Stimulated activated naive CD8-positive, alpha-beta T cell treated with anti-CD3 and anti-CD28 coated beads, Interleukin-15, amount 100 ng/mL, for 72 hours (primary cell): ENCODE measurements around the gene IL1RN.

Experiments used
- ATAC-seq: fragments of 150-1000 bp; cut with Tn5 transposase; 2 replicates; pipeline ENCODE4 v1.10.0; 2021; ENCODE audit warnings: mild to moderate bottlenecking, moderate library complexity
- DNase-seq, 2 donors: peaks; one replicate each; pipeline ENCODE4 v3.0.0; 2021 to 2022
- H3K27ac Mint-ChIP-seq, 2 donors: one replicate each; pipeline ENCODE4 v1.8.0; 2022; ENCODE audit warnings: mild to moderate bottlenecking in 2 of 2, mixed read lengths in 2 of 2, moderate library complexity in 2 of 2
- H3K27me3 Mint-ChIP-seq: one replicate; pipeline ENCODE4 v1.8.0; 2022; ENCODE audit warnings: mixed read lengths
- H3K4me1 Mint-ChIP-seq: one replicate; pipeline ENCODE4 v1.8.0; 2022; ENCODE audit warnings: mild to moderate bottlenecking, mixed read lengths
- H3K4me3 Mint-ChIP-seq, 2 donors: one replicate each; pipeline ENCODE4 v1.8.0; 2022; ENCODE audit warnings: mild to moderate bottlenecking in 2 of 2, mixed read lengths in 2 of 2, moderate library complexity in 1 of 2
- H3K9me3 Mint-ChIP-seq, 2 donors: one replicate each; pipeline ENCODE4 v1.8.0; 2022; ENCODE audit warnings: mixed read lengths in 2 of 2

Gene IL1RN

DNA sequence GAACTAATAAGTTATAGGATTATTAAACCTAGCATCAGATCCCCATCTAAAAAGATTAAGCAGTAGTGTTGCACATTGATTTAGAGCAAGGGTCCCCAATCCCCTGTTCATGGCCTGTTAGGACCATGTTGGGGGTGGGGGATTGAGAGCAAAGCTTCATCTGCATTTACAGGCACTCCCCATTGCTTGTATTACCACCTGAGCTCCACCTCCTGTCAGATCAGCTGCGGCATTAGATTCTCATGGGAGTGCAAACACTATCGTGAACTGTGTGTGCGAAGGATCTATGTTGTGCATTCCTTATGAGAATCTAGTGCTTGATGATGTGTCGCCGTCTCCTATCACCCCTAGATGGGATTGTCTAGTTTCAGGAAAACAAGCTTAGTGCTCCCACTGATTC is 27.9 kb downstream of the IL1RN start:
- DNase-seq, result no peak

DNA sequence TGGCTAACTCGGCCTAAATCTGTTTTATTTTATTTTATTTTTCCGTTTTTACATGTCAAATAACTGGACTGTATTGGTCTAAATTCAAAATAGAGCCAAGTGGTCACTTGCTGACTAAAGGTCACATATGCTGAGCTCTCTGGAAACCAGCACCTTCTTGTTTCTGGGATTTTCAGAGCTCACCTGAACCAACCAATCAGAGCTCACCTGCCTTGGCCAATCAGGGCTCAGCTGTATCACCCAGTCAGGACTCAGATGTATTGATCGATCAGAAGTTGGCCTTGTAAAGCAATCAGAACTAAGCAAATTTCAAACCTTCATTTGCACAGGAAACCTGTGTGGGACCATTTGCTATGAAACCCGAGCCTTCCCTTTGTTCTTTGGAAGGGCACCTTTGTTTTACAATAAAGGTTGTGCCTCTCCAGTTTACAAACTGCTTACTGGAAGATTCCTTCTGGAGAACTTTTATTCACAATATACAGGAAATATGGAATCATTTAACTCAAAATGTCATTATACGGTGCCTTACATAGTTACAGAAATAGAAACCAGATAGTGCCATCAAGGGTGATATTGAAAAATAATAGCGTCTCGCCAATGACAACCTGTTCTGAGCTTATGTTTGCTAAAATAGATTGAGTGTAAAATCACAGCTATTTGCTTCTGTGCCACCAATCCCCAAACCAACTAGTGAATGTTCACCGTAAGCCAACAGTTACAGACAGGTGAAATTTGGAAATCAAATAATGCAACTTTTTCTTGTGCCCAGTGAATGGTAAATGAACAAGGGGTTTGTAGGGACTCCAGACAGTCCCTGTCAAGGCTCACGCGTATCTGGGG is 29.1 kb downstream of the IL1RN start:
- peak; percentile 45 for ATAC-seq
- Mint-ChIP-seq H3K27ac (peak overlapping the region in 1 of 2 donors; percentile 21), H3K9me3 (no peaks in the 10 kb centered on the region), H3K4me3 (peak overlapping the region; percentile 56 to 67), H3K27me3 (no peaks in the 10 kb centered on the region), H3K4me1 (peaks cover 28% of the 10 kb centered on the region)
- DNase-seq, result no peak

More for the DNA sequence above, 27.9 kb downstream of the IL1RN start:
- Mint-ChIP-seq H3K27ac (no peak overlapping the region), H3K9me3 (no peaks in the 10 kb centered on the region), H3K4me1 (peaks cover 28% of the 10 kb centered on the region), H3K27me3 (no peaks in the 10 kb centered on the region), H3K4me3 (no peak overlapping the region)
- no peak for ATAC-seq

DNA sequence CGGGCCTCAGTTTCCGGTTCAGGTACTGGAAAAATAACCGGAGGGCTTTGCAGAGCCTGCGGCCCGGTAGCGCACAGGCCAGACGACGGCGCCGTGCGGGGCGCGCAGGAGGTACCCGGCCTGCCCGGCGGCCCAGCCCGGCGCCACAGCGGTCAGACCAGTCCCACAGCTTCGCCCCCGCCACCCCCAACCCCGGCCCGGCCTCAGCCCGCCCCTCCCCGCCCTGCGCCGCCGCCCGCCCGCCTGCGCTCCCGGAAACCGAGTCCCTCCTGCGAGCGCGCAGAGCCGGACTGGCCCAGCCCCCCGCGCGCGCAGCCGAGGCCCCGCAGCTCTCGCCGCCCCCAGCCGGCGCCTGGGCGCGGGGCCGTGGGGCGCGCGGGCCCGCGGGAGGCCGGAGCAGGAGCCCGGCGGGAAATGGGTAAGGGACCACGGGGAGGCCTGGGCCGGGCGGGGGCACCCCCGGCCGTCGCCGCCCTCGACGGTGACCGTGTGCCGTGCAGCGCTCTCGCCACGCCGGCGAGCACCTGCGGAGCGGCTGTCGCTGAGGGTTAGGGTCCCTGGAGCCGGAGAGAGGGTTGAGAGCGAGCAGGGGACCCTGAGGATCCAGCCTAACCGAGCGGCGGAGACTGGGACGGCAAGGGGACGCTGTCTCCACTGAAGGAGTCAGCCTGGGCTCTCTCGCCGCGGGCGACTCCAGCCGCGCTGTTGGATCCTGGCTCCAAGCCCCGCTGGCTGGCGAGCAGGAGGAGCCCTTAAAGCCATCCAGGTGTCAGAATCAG is 29.9 kb downstream of the IL1RN start:
- no peaks in the 10 kb centered on the region for H3K9me3 Mint-ChIP-seq
- peak overlapping the region in 1 of 2 donors; percentile 90 for H3K27ac Mint-ChIP-seq
- H3K4me1 Mint-ChIP-seq, result peaks cover 28% of the 10 kb centered on the region
- H3K4me3 Mint-ChIP-seq, result peak overlapping the region; percentile 88 to 90
- ATAC-seq (peak; percentile 86), DNase-seq (peak; percentile 50 to 52)
- no peaks in the 10 kb centered on the region for H3K27me3 Mint-ChIP-seq

DNA sequence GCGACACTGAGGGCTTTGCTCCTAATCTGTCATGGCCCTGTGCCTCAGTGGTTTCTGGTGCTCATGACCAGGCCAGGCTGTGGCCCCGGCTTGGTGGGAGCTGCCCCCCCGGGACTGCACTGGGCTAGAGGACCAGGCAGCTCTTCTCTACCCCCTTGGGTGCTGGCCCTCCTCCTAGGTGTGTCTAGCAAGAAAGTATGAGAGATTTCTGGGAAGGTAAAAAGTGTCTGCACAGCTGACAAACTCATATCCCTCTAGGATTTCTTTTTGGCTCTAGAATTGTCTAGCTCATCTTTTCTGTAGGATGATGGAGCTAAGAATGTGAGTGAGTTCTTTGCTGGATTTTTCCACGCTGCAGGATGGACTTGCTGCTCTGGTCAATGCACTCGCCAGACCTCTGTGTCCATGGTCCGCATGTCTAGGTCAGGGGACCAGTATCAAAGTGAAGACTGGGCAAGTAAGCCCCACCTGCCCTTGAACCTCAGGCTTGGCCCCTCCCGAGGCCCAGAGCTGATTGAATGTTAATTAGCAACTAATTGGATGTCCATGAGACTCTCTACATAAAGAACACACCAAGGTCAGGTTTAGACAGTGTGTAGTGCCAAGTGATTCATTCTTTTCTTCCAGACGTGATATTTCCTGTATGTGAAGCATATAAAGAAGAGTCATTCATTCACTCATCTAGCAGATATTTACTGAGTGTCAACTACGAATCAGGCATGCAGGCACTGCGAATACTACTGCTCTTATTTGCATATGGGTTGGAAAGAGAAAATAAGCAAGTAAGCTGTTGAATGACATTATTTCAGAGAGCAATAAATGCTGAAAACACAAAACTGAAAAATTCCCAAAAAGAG is 30.7 kb downstream of the IL1RN start:
- DNase-seq, result no peak

DNA sequence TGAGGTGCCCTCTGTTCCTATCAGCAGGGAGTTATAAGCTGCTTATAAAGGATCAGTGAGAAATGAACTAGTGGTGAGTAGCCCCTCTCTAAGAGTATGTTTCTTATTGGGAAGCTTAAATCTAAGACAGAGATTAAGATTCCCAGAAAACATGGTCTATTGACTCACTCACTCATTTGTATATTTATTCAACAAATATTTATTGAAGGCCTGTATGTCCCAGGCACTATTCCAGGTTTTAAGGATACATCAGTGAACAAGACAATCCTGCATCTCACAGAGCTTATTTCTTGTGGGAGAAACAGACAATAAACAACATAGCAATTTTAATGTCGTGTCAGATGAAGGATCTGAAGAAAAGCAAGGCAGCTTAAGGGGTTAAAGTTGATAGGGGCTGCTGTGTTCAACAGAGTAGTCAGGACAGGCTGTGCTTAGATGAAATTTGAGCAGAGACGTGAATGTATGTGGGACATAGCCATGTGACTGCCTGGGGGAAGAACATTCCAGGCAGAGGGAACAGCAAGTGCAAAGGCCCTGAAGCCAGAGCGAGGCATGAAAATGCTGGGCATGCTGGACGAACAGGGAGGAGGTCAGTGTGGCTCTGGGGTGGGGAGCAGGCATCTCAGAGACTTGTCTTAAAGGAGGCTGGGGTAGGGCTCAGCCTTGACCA is 31.6 kb downstream of the IL1RN start:
- H3K4me3 Mint-ChIP-seq, result no peak overlapping the region

More for the DNA sequence above, 30.7 kb downstream of the IL1RN start:
- peak; percentile 57 for ATAC-seq
- Mint-ChIP-seq H3K27ac (peak overlapping the region; percentile 90), H3K9me3 (no peaks in the 10 kb centered on the region), H3K4me1 (peaks cover 28% of the 10 kb centered on the region), H3K27me3 (no peaks in the 10 kb centered on the region), H3K4me3 (peak overlapping the region; percentile 88 to 90)

DNA sequence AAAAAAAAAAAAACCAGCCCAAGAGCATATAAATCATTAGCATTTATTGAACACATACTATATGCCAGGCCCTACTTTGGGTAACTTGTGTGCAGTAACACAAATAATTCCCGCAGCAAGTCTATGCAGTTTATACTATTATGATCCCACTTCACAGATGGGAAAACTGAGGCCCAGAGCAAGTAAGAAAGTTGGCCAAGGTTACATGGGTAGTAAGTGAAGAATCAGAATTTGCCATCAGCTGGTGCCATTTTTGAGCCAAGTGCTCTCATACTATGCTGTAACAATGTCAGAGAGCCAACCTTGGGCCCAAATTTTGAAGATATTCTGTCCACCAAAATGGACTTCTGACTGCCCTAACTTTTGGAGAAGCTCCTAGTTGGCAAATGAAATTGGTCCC is 32.9 kb downstream of the IL1RN start:
- ATAC-seq (no peak), DNase-seq (no peak)
- no peaks in the 10 kb centered on the region for H3K9me3 Mint-ChIP-seq
- H3K4me3 Mint-ChIP-seq, result no peak overlapping the region
- H3K4me1 Mint-ChIP-seq, result peaks cover 41% of the 10 kb centered on the region
- no peak overlapping the region for H3K27ac Mint-ChIP-seq
- H3K27me3 Mint-ChIP-seq, result no peaks in the 10 kb centered on the region

More for the DNA sequence above, 31.6 kb downstream of the IL1RN start:
- Mint-ChIP-seq H3K9me3 (no peaks in the 10 kb centered on the region), H3K27me3 (no peaks in the 10 kb centered on the region), H3K4me1 (peaks cover 29% of the 10 kb centered on the region), H3K27ac (no peak overlapping the region)
- ATAC-seq, result no peak
- DNase-seq, result no peak

DNA sequence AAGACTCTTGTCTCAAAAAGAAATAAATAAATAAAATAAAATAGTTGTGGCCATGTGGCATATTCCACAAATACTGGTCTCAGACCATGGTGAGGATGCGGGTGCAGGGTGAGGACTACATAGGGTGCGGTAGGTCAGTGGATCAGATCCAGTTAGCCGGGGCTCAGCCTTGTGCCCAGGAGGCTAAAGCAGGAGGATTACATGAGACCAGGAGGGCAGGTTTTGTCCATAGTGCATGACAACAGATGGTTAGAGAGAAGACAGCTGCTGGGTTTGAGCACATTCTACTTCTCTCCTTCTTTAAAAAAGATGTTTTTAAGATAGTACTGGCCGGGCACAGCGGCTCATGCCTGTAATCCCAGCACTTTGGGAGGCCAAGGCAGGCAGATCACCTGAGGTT is 33.6 kb downstream of the IL1RN start:
- no peak for DNase-seq
- no peaks in the 10 kb centered on the region for H3K9me3 Mint-ChIP-seq
- H3K4me1 Mint-ChIP-seq, result peaks cover 44% of the 10 kb centered on the region

DNA sequence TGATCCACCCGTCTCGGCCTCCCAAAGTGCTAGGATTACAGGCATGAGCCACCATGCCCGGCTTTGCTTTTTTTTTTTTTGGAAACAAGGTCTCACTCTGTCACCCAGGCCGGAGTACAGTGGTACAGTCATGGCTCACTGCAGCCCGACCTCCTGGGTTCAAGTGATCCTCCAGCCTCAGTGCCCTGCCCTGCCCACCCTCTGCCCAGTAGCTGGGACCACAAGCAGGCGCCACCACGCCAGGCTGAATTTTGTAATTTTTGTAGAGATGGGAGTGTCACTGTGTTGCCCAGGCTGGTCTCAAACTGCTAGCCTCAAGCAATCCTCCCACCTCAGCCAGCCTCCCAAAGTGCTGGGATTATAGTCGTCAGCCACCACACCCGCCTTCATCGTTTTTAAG is 34.8 kb downstream of the IL1RN start:
- Mint-ChIP-seq H3K4me1 (peaks cover 42% of the 10 kb centered on the region), H3K27ac (no peak overlapping the region), H3K9me3 (no peaks in the 10 kb centered on the region), H3K4me3 (no peak overlapping the region), H3K27me3 (no peaks in the 10 kb centered on the region)
- ATAC-seq (no peak), DNase-seq (no peak)

More for the DNA sequence above, 33.6 kb downstream of the IL1RN start:
- no peak for ATAC-seq
- H3K27ac Mint-ChIP-seq, result no peak overlapping the region
- H3K27me3 Mint-ChIP-seq, result no peaks in the 10 kb centered on the region
- no peak overlapping the region for H3K4me3 Mint-ChIP-seq

DNA sequence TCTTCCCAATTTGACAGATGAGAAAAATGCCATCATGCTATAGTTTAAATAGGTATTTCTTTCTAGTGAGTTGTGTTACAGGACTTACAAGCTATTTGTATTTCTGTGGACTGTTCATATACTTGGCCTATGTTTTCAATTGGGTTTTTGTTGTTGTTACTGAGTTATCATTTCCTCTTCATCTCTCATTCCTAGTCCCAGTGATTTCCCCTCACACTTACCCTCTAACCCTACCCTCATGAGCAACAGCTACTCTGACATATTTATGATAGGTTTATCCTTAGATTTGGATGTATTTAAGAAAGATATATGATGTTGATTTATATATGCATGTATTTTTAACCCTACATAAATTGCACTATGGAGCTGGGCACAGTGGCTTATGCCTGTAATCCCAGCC is 35.5 kb downstream of the IL1RN start:
- ATAC-seq (no peak), DNase-seq (no peak)
- Mint-ChIP-seq H3K4me1 (peaks cover 44% of the 10 kb centered on the region), H3K27me3 (no peaks in the 10 kb centered on the region), H3K4me3 (no peak overlapping the region), H3K9me3 (no peaks in the 10 kb centered on the region), H3K27ac (no peak overlapping the region)

DNA sequence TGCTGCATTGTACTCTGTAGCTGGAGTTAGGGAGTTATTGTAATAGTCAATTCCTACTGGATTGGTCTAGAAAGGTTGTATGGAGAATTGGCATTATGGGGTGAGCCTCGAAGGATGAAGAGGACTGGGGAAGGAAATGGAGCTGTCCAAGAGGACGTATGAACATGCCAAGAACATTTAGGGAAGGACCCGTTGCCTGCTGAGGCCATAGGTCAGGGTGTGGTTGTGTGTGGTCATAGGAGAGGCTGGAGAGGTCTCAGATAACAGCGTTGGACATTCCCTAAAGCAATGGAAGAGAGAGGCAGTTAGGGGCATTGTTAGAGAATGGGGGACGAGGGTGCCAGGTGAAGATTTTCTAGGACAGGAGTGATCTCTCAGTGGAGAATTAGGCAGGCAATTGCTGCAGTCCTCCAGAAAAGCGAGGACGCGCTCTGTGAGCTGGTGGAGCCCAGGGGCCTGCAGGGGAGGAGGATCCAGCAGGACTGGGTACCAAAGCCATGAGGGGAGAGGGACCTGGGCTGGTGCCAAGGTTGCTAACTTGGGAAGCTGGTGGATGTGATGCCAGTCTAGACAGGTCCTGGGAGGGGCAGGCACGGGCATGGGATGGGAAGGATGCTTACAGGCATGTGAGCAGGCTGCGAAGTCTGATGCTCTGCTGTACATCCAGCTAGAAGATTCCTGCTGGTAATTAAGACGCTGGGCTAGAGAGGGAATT is 37.0 kb downstream of the IL1RN start:
- no peaks in the 10 kb centered on the region for H3K27me3 Mint-ChIP-seq
- H3K4me3 Mint-ChIP-seq, result no peak overlapping the region
- peaks cover 45% of the 10 kb centered on the region for H3K4me1 Mint-ChIP-seq
- no peaks in the 10 kb centered on the region for H3K9me3 Mint-ChIP-seq
- H3K27ac Mint-ChIP-seq, result peak overlapping the region in 1 of 2 donors; percentile 66
- no peak for ATAC-seq
- no peak for DNase-seq

DNA sequence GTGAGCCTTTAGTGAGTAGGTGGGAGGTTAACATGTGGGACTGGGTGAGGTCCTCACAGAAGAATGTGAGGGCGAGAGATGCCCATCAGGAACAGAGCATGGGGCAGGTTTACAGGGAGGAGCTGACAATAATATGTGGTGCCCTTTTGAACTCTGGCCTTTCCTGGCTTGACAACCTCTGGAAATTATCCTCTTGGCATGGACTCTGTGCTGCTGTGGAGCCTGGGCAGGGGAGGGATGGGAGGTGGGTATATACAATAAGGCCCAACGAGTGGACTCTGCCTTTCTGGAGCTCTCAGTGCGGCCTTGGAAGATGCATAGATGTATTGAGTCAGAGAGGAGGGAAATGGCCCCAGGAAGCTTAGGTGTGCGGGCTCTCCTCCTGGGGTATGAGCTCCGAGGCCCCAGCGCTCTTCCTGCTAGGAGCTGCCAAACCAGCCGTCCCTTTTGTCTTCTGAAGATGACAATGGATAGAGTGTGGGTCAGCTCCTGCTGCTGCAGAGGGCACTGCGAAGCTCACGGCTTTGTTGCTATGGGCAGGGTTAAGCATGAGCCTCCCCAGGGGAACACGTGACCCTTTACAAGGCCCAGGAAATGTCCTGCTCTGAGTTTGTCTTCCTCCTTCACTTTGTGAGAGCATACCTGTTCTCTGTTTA is 37.7 kb downstream of the IL1RN start:
- no peak overlapping the region for H3K27ac Mint-ChIP-seq
- ATAC-seq (no peak), DNase-seq (no peak)
- no peak overlapping the region for H3K4me3 Mint-ChIP-seq
- H3K9me3 Mint-ChIP-seq, result no peaks in the 10 kb centered on the region
- H3K27me3 Mint-ChIP-seq, result no peaks in the 10 kb centered on the region
- peaks cover 51% of the 10 kb centered on the region for H3K4me1 Mint-ChIP-seq

DNA sequence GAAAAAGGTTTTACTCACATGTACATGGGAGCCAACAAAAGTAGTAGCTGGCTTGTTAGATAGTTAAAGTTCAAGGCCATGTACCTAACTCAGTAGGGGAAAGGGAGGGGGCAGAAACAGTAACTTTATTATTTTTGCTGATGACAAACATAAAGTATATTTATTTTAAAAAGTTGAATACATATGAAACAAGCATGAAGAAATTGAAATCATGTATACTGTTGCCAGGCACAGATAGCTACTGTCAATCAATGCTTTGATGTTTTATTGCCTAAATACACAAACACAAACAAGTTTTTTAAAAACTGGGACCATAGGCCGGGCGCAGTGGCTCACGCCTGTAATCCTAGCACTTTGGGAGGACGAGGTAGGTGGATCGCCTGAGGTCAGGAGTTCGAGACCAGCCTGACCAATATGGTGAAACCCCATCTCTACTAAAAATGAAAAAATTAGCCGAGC is 38.8 kb downstream of the IL1RN start:
- H3K9me3 Mint-ChIP-seq, result peaks cover 4 to 5% of the 10 kb centered on the region in 2 donors
- H3K4me1 Mint-ChIP-seq, result peaks cover 56% of the 10 kb centered on the region
- no peak for ATAC-seq
- H3K4me3 Mint-ChIP-seq, result no peak overlapping the region
- DNase-seq, result no peak
- H3K27ac Mint-ChIP-seq, result peak overlapping the region in 1 of 2 donors; percentile 92
- H3K27me3 Mint-ChIP-seq, result no peaks in the 10 kb centered on the region

DNA sequence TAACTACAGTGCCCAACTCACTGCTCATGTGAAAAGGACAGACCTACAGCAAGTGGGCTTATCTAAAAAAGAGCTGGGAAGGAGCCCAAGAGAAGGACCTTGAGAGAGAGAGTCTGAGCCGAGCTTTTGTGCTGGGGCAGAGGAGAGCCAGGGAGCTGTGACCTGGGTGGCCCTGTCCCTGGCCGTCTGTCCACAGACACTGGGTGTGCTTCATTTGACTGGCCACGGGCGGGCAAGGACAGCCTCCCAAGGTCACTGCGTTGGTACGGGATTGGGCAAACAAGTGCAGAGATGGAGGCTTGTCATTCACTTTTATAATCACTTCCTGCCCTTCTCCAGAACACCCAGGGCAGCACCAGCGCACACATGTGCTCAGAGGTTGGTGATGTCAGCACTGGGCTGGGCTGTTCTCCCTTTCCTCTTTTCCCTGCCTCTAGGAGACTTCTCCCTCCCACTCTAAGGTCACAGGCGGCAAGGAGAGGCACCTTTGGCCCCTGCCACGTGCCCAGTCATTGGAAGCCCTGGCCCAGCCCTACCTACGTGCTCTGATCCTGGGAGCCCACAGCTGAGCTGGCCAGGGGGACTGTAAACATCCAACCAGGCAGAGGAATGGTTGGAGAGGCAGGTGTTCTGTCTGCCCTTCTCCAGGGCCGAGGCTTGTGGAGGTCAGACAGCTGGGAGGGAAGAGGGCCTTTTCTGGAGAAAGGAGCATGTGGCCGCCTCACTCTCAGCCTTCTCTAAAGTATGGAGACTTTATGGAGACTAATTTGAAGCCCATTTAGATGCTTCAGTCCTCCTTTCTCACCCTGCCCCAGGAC is 39.9 kb downstream of the IL1RN start:
- peaks cover 6 to 7% of the 10 kb centered on the region in 2 donors for H3K9me3 Mint-ChIP-seq
- no peaks in the 10 kb centered on the region for H3K27me3 Mint-ChIP-seq
- peaks cover 67% of the 10 kb centered on the region for H3K4me1 Mint-ChIP-seq
- DNase-seq (peak in 1 of 2 donors; percentile 43), ATAC-seq (peak; percentile 74)
- H3K27ac Mint-ChIP-seq, result peak overlapping the region; percentile 92 to 94
- peak overlapping the region; percentile 67 to 80 for H3K4me3 Mint-ChIP-seq
